Body of pancreas (tissue), 4 donors: ENCODE measurements around the gene RFX4. TPM values are rescaled to one million over a fixed set of nuclear protein-coding genes. Genes with fewer than 3 reads are reported as not detected.
A peak's percentile ranks its signal among the peaks of the same experiment; 100 is the strongest.

Source experiments
- ATAC-seq: fragments of 150-250 bp; one replicate; pipeline ENCODE4 v1.9.1; 2016
- DNase-seq, 4 donors: peaks; one replicate each; pipeline ENCODE4 v3.0.0-alpha.2; 2019
- H3K27ac ChIP-seq, 4 donors: fragments of 200-600 bp; sonication (generic); 1 replicate in 3 of 4; 2 replicates in 1 of 4; pipeline versions ENCODE4 v1.5.1 to v1.6.1; 2016 to 2019; ENCODE audit warnings: mild to moderate bottlenecking in 1 of 4, mixed read lengths in 1 of 4, moderate library complexity in 1 of 4
- H3K27me3 ChIP-seq, 2 donors: fragments of 200-600 bp; sonication (generic); one replicate each; pipeline ENCODE4 v1.6.0; 2016; ENCODE audit warnings: mild to moderate bottlenecking in 1 of 2
- H3K36me3 ChIP-seq, 2 donors: fragments of 200-600 bp; sonication (generic); replicated peaks in 1 of 2; 2 replicates each; pipeline ENCODE4 v1.5.1; 2016; ENCODE audit warnings: low read depth in 2 of 2; ENCODE audit not compliant: insufficient read depth in 1 of 2
- H3K4me1 ChIP-seq: fragments of 200-600 bp; sonication (generic); one replicate; pipeline ENCODE4 v1.6.0; 2016
- H3K4me3 ChIP-seq, 2 donors: fragments of 200-600 bp; sonication (generic); 1 replicate in 1 of 2; 2 replicates in 1 of 2; pipeline ENCODE4 v1.5.1; 2016 to 2019
- H3K9me3 ChIP-seq, 3 donors: fragments of 200-600 bp; sonication (generic); 1 replicate in 2 of 3; 2 replicates in 1 of 3; pipeline ENCODE4 v1.5.1; 2016
- POLR2A ChIP-seq, 3 donors: fragments of 450-650 bp; IDR thresholded peaks; one replicate each; pipeline ENCODE4 v1.6.1; 2016; ENCODE audit warnings: antibody characterized with exemption in 3 of 3, mild to moderate bottlenecking in 2 of 3
- WGBS, 2 donors: methylation state at CpG; one replicate each; pipeline ENCODE4 v1.1.5; 2017; 5-methylcytosine and 5-hydroxymethylcytosine counted together
- intact Hi-C: fragments of 100-400 bp; cut with DNase I; formaldehyde crosslinking; loops from one replicate; pipeline ENCODE4 v1.15.1; 2023
- total RNA-seq, 2 donors: library from RNA; depleted of rRNA; stranded (reverse); fragments of >200 nt; gene quantifications; one replicate each; pipeline ENCODE4 v1.1.0, GENCODE V29; 2016
- TF ChIP-seq, protein P1 (sequence below), 7 experiments: fragments of 450-650 bp in 4 of 7; fragments of 200-600 bp in 3 of 7; sonication (generic) in 3 of 7; IDR thresholded peaks; one replicate each; pipeline ENCODE4 v1.5.1; 2016 to 2019; ENCODE audit warnings: antibody characterized with exemption in 7 of 7

The RFX4 gene
- total RNA-seq, 2 donors from 2014 or later = not detected

DNA sequence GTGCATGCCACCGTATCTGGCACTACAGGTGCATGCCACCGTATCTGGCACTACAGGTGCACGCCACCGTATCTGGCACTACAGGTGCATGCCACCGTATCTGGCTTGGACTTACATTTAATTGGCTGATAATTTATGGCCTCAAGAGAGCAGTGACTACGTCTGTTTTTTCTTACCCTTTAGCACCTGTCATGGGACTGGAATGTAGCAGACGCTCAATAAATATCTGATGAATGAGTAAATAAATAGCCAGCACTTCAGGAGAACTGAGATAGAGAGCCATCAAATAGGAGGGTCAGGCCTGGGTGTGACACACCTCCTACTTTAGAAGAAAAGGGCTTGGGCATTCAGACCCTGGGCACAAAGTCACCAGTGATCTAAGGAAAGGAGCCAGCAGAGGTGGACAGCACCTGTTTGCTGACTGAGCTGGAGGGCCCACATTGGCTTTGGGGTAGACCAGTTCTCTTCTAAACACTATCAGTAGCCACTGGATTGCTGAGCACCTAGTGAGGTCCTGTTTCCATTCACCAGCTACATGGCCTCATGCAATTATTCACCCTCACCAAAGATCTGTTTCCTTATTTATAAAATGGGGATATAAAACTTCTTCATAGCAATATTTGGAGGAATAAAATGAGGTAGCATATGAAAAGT lies 50.1 kb downstream of the RFX4 start:
- H3K27me3 ChIP-seq = no peaks in the 10 kb centered on the region
- H3K4me3 ChIP-seq = no peak overlapping the region
- ATAC-seq = peak; percentile 76
- DNase-seq = peak in 2 of 4 donors; percentile 12 to 22
- intact Hi-C loops = no loop called here
- H3K9me3 ChIP-seq = no peaks in the 10 kb centered on the region
- peak overlapping the region in 3 of 4 donors; percentile 19 to 81 (median 76) for H3K27ac ChIP-seq
- H3K36me3 ChIP-seq = no peaks in the 10 kb centered on the region
- TF ChIP-seq, protein P1, sequence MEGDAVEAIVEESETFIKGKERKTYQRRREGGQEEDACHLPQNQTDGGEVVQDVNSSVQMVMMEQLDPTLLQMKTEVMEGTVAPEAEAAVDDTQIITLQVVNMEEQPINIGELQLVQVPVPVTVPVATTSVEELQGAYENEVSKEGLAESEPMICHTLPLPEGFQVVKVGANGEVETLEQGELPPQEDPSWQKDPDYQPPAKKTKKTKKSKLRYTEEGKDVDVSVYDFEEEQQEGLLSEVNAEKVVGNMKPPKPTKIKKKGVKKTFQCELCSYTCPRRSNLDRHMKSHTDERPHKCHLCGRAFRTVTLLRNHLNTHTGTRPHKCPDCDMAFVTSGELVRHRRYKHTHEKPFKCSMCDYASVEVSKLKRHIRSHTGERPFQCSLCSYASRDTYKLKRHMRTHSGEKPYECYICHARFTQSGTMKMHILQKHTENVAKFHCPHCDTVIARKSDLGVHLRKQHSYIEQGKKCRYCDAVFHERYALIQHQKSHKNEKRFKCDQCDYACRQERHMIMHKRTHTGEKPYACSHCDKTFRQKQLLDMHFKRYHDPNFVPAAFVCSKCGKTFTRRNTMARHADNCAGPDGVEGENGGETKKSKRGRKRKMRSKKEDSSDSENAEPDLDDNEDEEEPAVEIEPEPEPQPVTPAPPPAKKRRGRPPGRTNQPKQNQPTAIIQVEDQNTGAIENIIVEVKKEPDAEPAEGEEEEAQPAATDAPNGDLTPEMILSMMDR (IDR thresholded peaks at IDR 0.05) = no peak
- TF ChIP-seq POLR2A (IDR thresholded peaks at IDR 0.05) = no peak
- WGBS, 2 donors = 22 to 33% methylated on average over 7 of the region's 7 CpGs
- H3K4me1 ChIP-seq = peaks cover 12% of the 10 kb centered on the region

DNA sequence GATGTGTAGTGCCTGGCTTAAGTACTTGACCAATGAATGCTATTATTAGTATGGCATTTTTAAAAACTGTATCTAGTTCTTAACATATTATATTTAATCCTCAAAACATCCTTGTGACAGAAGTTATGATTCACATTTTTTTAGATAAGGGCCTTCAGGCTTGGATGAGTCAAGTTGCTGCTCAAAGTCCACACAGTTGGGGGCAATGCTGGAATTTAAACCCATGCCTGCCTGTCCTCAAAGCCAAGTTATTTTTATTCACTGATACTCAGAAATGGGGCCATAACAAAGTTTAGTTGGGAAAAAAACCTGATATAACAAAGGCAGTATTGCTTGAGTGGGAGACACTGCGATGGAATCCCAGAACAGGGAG lies 50.6 kb downstream of the RFX4 start:
- Histone ChIP-seq H3K27me3 (no peaks in the 10 kb centered on the region), H3K9me3 (no peaks in the 10 kb centered on the region), H3K27ac (peak overlapping the region in 3 of 4 donors; percentile 41 to 81 (median 76)), H3K4me1 (peaks cover 12% of the 10 kb centered on the region), H3K4me3 (no peak overlapping the region), H3K36me3 (no peaks in the 10 kb centered on the region)
- ATAC-seq (peak; percentile 20), DNase-seq (no peak)
- 75 to 79% methylated on average over 1 of the region's 1 CpG for WGBS, 2 donors
- intact Hi-C loops = no loop called here
- no peak for TF ChIP-seq POLR2A (IDR thresholded peaks at IDR 0.05)
- TF ChIP-seq, protein P1 (IDR thresholded peaks at IDR 0.05) = no peak

DNA sequence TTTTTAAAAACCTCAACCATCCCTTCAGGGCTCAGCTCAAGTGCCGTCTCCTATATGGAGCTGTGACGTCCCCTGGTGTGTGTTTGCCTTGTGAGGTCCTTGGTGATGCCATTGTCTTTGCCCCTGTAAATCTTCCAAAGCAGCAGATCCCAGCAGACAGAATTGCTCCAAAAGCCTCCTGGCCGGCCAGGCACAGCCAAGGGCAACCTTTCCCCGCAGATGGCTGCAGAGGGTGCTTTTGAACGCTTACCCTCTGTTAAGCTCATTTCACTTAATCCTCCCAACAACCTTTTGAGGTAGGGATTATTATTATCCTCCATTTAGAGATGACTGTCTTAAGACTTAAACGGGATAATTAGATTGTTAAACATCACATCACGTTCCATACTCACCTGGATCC lies 51.4 kb downstream of the RFX4 start:
- intact Hi-C loops = no loop called here
- Histone ChIP-seq H3K36me3 (no peaks in the 10 kb centered on the region), H3K4me3 (no peak overlapping the region), H3K27ac (peak overlapping the region in 3 of 4 donors; percentile 41 to 81 (median 76)), H3K9me3 (no peaks in the 10 kb centered on the region), H3K4me1 (peaks cover 12% of the 10 kb centered on the region), H3K27me3 (no peaks in the 10 kb centered on the region)
- DNase-seq (no peak), ATAC-seq (no peak)
- WGBS, 2 donors = 61 to 70% methylated on average over 7 of the region's 7 CpGs
- no peak for TF ChIP-seq POLR2A (IDR thresholded peaks at IDR 0.05)
- TF ChIP-seq, protein P1 (IDR thresholded peaks at IDR 0.05) = no peak

DNA sequence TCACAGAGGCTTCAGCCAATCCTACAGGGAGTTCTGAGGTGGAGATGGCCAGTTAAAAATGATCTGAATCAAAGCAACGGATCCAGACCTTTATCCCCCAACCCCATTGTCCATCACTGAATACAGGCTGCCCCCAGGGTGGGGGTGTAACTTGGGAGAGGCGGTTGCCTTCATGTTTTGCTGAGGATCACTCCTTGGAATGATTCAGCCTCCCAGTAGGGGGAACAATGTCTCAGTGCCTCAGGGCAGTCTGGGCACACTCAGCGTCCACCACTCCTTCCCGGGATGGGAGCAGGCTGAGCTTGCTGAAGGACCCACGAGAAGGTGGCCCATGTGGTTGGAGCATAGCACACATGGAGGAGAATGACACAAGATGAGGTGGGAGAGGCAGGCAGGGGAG lies 60.2 kb downstream of the RFX4 start:
- H3K4me3 ChIP-seq = no peak overlapping the region

More for the DNA sequence above, 60.2 kb downstream of the RFX4 start:
- Histone ChIP-seq H3K27me3 (no peaks in the 10 kb centered on the region), H3K9me3 (no peaks in the 10 kb centered on the region), H3K36me3 (no peaks in the 10 kb centered on the region), H3K27ac (no peak overlapping the region), H3K4me1 (no peaks in the 10 kb centered on the region)
- intact Hi-C loops = no loop called here
- no peak for ATAC-seq
- 65 to 74% methylated on average over 5 of the region's 5 CpGs for WGBS, 2 donors
- DNase-seq = no peak
- TF ChIP-seq, protein P1 (IDR thresholded peaks at IDR 0.05) = no peak
- no peak for TF ChIP-seq POLR2A (IDR thresholded peaks at IDR 0.05)
